Immature natural killer cell (primary cell): ENCODE data around the gene SSR2. TPM values are rescaled to one million over a fixed set of nuclear protein-coding genes. Genes with fewer than 3 reads are reported as not detected.

ENCODE experiments used
- polyA plus RNA-seq, 3 donors: library from polyadenylated mRNA; unstranded; fragments of 300-500 nt; fragmentation: Illumina TruSeq; gene quantifications; one replicate each; pipeline ENCODE4 v1.2.3, GENCODE V29; 2021

The SSR2 gene
- polyA plus RNA-seq, 3 donors from 2014 or later, result 469 to 608 (median 563) TPM

Other genes with a start within 250 kb of the SSR2 start
- 10 to 100 TPM in 2 of 3 donors, 1 to 10 TPM in 1; 9.7 to 41.3 (median 18.6) TPM for gene GON4L, start 163.7 kb downstream of the SSR2 start, polyA plus RNA-seq
- gene SYT11, start 161.4 kb downstream of the SSR2 start, polyA plus RNA-seq, result 10 to 100 TPM; 28.7 to 40.4 (median 29.8) TPM
- 10 to 100 TPM; 27.1 to 33.5 (median 29.0) TPM for gene RIT1, start 109.6 kb downstream of the SSR2 start, polyA plus RNA-seq
- 1 to 10 TPM; 1.0 to 7.0 (median 4.1) TPM for gene KHDC4, start 86.5 kb downstream of the SSR2 start, polyA plus RNA-seq
- under 1 TPM in 1 of 3 donors, not detected in 2; 0.78 TPM for gene RXFP4, start 79.3 kb downstream of the SSR2 start, polyA plus RNA-seq
- 10 to 100 TPM in 2 of 3 donors, 1 to 10 TPM in 1; 7.2 to 33.5 (median 11.7) TPM for gene ARHGEF2, start 42.4 kb downstream of the SSR2 start, polyA plus RNA-seq
- 10 to 100 TPM in 1 of 3 donors, 1 to 10 TPM in 2; 5.0 to 10.8 (median 7.6) TPM for gene UBQLN4, start 32.8 kb upstream of the SSR2 start, polyA plus RNA-seq
- gene LAMTOR2, start 33.8 kb upstream of the SSR2 start, polyA plus RNA-seq, result 100 to 1,000 TPM; 144 to 204 (median 160) TPM
- not detected for gene RAB25, start 40.2 kb upstream of the SSR2 start, polyA plus RNA-seq
- not detected for gene MEX3A, start 61.5 kb upstream of the SSR2 start, polyA plus RNA-seq
- gene LMNA, start 93.8 kb upstream of the SSR2 start, polyA plus RNA-seq, result 10 to 100 TPM in 2 of 3 donors, 1 to 10 TPM in 1; 4.4 to 14.0 (median 10.3) TPM
- 10 to 100 TPM in 1 of 3 donors, 1 to 10 TPM in 2; 2.5 to 12.4 (median 3.2) TPM for gene SEMA4A, start 132.6 kb upstream of the SSR2 start, polyA plus RNA-seq
- 10 to 100 TPM in 2 of 3 donors, 1 to 10 TPM in 1; 5.5 to 21.5 (median 12.1) TPM for gene SLC25A44, start 173.2 kb upstream of the SSR2 start, polyA plus RNA-seq
- 100 to 1,000 TPM in 2 of 3 donors, 10 to 100 TPM in 1; 67.3 to 122 (median 100) TPM for gene PMF1, start 192.1 kb upstream of the SSR2 start, polyA plus RNA-seq
- gene BGLAP, start 221.2 kb upstream of the SSR2 start, polyA plus RNA-seq, result not detected
- gene PAQR6, start 227.1 kb upstream of the SSR2 start, polyA plus RNA-seq, result 1 to 10 TPM; 1.3 to 2.5 (median 2.1) TPM